ENCODE data around the gene MON2.

- TF ChIP-seq CTCF (IDR thresholded peaks at IDR 0.05), result no peak
- TF ChIP-seq POLR2A (IDR thresholded peaks at IDR 0.05), result no peak
These were observed 56.4 kb downstream of the MON2 start for GRCh38 chr12:62522984-62523383.

Measured in Peyer's patch (tissue), 4 donors.